Measurements from ENCODE around the gene SH3GL3. TPM values are rescaled to one million over a fixed set of nuclear protein-coding genes. Genes with fewer than 3 reads are reported as not detected.

The SH3GL3 gene
- total RNA-seq, 4 donors from 2014 or later: 0.84 to 1.1 (median 0.97) TPM; not detected in 1

- DNase-seq (ENCODE audit: low spot score in 2 of 2): no peak
- intact Hi-C loops (cut with DNase I; ENCODE audit: low total_unique reads): no loop called here
- no peak overlapping the region for H3K4me3 ChIP-seq (ENCODE audit: low read depth, poor library complexity, severe bottlenecking)
- TF ChIP-seq POLR2A (IDR thresholded peaks at IDR 0.05) (no peak), CTCF (IDR thresholded peaks at IDR 0.05) (no peak)
- whole genome bisulfite sequencing, 2 donors: 68 to 73% methylated on average over 14 of the region's 14 CpGs
Measured at GRCh38 chr15:83446417-83446816, 724 bp upstream of the SH3GL3 start.

- H3K4me3 ChIP-seq (ENCODE audit: low read depth, poor library complexity, severe bottlenecking): no peak overlapping the region
- intact Hi-C loops (cut with DNase I; ENCODE audit: low total_unique reads): no loop called here
- WGBS, 2 donors: 31 to 39% methylated on average over 3 of the region's 3 CpGs
- TF ChIP-seq CTCF (IDR thresholded peaks at IDR 0.05) (no peak), POLR2A (IDR thresholded peaks at IDR 0.05) (no peak)
- DNase-seq (ENCODE audit: low spot score in 2 of 2): no peak
Measured at GRCh38 chr15:83449250-83449671, 2.1 kb downstream of the SH3GL3 start.

- WGBS, 2 donors: 71 to 73% methylated on average over 3 of the region's 3 CpGs
- TF ChIP-seq CTCF (IDR thresholded peaks at IDR 0.05) (no peak), POLR2A (IDR thresholded peaks at IDR 0.05) (no peak)
- no peak overlapping the region for H3K4me3 ChIP-seq (ENCODE audit: low read depth, poor library complexity, severe bottlenecking)
- intact Hi-C loops (cut with DNase I; ENCODE audit: low total_unique reads): no loop called here
- DNase-seq (ENCODE audit: low spot score in 2 of 2): no peak
Measured at GRCh38 chr15:83449937-83450506, 2.9 kb downstream of the SH3GL3 start.

- TF ChIP-seq POLR2A (IDR thresholded peaks at IDR 0.05): no peak
- no peak for TF ChIP-seq CTCF (IDR thresholded peaks at IDR 0.05)
- intact Hi-C loops (cut with DNase I; ENCODE audit: low total_unique reads): no loop called here
- WGBS, 2 donors: 75 to 93% methylated on average over 1 of the region's 1 CpG
Measured at GRCh38 chr15:83457149-83457548, 10.0 kb downstream of the SH3GL3 start.

GRCh38 chr15:83458381-83458780, 11.2 kb downstream of the SH3GL3 start:
- no peak overlapping the region for H3K4me3 ChIP-seq (ENCODE audit: low read depth, poor library complexity, severe bottlenecking)
- 78 to 81% methylated on average over 3 of the region's 3 CpGs for WGBS, 2 donors
- no peak for DNase-seq (ENCODE audit: low spot score in 2 of 2)
- intact Hi-C loops (cut with DNase I; ENCODE audit: low total_unique reads): no loop called here
- TF ChIP-seq CTCF (IDR thresholded peaks at IDR 0.05): no peak
- no peak for TF ChIP-seq POLR2A (IDR thresholded peaks at IDR 0.05)

More at GRCh38 chr15:83457149-83457548, 10.0 kb downstream of the SH3GL3 start:
- no peak for DNase-seq (ENCODE audit: low spot score in 2 of 2)
- H3K4me3 ChIP-seq (ENCODE audit: low read depth, poor library complexity, severe bottlenecking): no peak overlapping the region

- no peak for TF ChIP-seq CTCF (IDR thresholded peaks at IDR 0.05)
- TF ChIP-seq POLR2A (IDR thresholded peaks at IDR 0.05): no peak
- WGBS, 2 donors: 82 to 87% methylated on average over 3 of the region's 3 CpGs
- no peak overlapping the region for H3K4me3 ChIP-seq (ENCODE audit: low read depth, poor library complexity, severe bottlenecking)
- intact Hi-C loops (cut with DNase I; ENCODE audit: low total_unique reads): no loop called here
- no peak for DNase-seq (ENCODE audit: low spot score in 2 of 2)
Measured at GRCh38 chr15:83462026-83462425, 14.9 kb downstream of the SH3GL3 start.

All from lower leg skin (tissue), 4 donors.